ENCODE results near the gene BCL2A1.
A peak's percentile ranks its signal among the peaks of the same experiment; 100 is the strongest.

The BCL2A1 gene

DNA sequence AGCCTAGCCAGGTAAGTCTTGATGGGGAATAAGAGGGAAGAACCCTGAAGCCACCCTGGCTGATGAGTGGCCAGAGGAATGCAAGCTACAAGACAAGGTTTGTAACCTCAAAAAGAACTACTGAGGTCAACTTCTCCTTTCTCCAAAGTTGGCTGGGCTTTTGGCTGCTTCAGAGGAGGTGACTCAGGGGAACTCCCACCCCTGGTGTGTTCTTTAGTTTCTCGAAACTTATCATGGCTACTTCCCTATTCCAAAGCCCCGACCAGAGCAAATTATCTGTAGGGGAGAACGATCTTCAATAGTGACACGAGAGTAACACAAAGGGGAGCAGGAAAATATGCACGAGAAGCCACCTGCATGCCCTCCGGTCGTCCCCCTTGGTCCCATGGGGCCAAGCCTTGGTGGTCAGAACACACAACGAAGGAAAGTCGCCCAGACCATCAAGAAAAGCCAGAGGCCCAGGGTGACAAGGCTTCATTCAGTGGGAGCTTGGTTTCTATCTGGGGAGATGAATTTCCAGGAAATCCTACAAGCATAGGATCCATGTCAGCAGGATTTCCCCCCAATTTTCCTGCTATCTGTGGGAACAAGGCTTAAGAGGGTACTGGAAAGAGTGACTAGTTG is 6.5 kb upstream of the BCL2A1 start:
- no peak for TF ChIP-seq CTCF (IDR thresholded peaks at IDR 0.05; ENCODE audit: insufficient read depth, low read depth, low read length, missing control alignments)
- H3K4me3 ChIP-seq (ENCODE audit: low read length) = no peak overlapping the region
- DNase-seq (ENCODE audit: low read depth) = no peak

GRCh38 chr15:79973456-79974195 is 2.6 kb upstream of the BCL2A1 start:
- no peak for TF ChIP-seq CTCF (IDR thresholded peaks at IDR 0.05; ENCODE audit: insufficient read depth, low read depth, low read length, missing control alignments)
- no peak for DNase-seq (ENCODE audit: low read depth)

GRCh38 chr15:79972863-79973262 is 1.9 kb upstream of the BCL2A1 start:
- TF ChIP-seq CTCF (IDR thresholded peaks at IDR 0.05; ENCODE audit: insufficient read depth, low read depth, low read length, missing control alignments) = no peak
- no peak overlapping the region for H3K4me3 ChIP-seq (ENCODE audit: low read length)
- no peak for DNase-seq (ENCODE audit: low read depth)

More at GRCh38 chr15:79973456-79974195, 2.6 kb upstream of the BCL2A1 start:
- H3K4me3 ChIP-seq (ENCODE audit: low read length) = no peak overlapping the region

GRCh38 chr15:79970181-79970580 is 815 bp downstream of the BCL2A1 start:
- H3K4me3 ChIP-seq (ENCODE audit: low read length) = no peak overlapping the region
- no peak for DNase-seq (ENCODE audit: low read depth)

DNA sequence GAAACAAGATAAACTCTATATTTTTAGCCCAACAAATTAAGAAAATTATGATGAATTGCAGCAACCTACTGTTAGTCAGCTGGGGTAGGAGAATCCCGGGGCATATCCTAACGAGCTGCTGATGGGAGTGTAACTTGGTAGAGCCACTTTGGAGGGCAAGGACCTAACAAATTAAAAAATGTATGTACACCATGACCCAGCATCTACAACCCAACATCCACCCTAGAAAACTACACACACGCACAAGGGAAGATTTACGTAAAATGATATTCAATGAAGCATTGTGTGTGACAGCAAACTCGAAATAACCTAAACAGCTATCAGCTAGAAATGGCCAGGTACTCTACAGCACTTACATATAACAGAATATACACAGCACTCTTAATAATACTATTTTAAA is 1.9 kb downstream of the BCL2A1 start:
- TF ChIP-seq CTCF (IDR thresholded peaks at IDR 0.05; ENCODE audit: insufficient read depth, low read depth, low read length, missing control alignments) = no peak
- no peak overlapping the region for H3K4me3 ChIP-seq (ENCODE audit: low read length)
- no peak for DNase-seq (ENCODE audit: low read depth)

More at GRCh38 chr15:79970181-79970580, 815 bp downstream of the BCL2A1 start:
- TF ChIP-seq CTCF (IDR thresholded peaks at IDR 0.05; ENCODE audit: insufficient read depth, low read depth, low read length, missing control alignments) = no peak

- peak; percentile 68 for DNase-seq (ENCODE audit: low read depth)
- no peak overlapping the region for H3K4me3 ChIP-seq (ENCODE audit: low read length)
- no peak for TF ChIP-seq CTCF (IDR thresholded peaks at IDR 0.05; ENCODE audit: insufficient read depth, low read depth, low read length, missing control alignments)
Measured at GRCh38 chr15:79967298-79968182, 3.5 kb downstream of the BCL2A1 start.

Measured in epithelial cell of esophagus (primary cell).